GM18909 (cell line): ENCODE data around the gene SERINC5.
"Not testable (repeated sequence)": the region's sequence is repeated elsewhere in the genome, so short reads cannot be mapped to it uniquely, and the experiment has no call there.

ENCODE experiments used
- ATAC-seq: cut with Tn5 transposase; IDR thresholded peaks from one replicate; pipeline ENCODE4 v1.9.1; 2021; ENCODE audit warnings: mild to moderate bottlenecking; ENCODE audit not compliant: unreplicated experiment, poor library complexity

Gene SERINC5

DNA sequence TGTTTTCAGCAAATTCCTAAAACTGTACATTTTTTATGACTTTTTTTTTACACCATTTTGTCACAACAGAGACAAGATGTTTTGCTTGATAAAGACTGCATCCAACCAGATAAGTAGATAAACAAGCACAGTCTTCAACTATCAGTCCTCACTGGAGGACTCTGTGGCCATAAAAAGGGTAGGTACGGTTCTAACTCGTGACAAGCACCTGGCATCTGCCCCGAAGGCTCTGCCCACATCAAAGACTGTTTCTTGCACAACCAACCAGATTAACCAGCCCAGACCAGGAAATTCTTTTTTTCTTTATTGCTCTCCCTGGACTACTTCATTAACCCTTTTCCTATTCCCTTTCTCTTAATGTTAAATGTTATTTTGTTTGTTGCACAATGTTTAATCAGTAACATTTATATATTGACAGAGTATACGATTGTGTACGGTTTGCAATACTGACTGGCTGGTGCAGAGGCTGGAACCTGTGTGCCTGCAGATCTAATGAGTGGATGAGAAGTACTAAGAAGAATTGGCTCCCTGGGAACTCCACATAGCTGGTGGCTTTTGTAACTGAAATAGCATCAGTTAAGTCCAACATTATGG lies 74.1 kb downstream of the SERINC5 start:
- no peak for ATAC-seq

GRCh38 chr5:80177236-80177635 lies 78.6 kb downstream of the SERINC5 start:
- ATAC-seq, result no peak

GRCh38 chr5:80175337-80175736 lies 80.5 kb downstream of the SERINC5 start:
- ATAC-seq, result no peak

GRCh38 chr5:80174790-80175189 lies 81.1 kb downstream of the SERINC5 start:
- no peak for ATAC-seq

DNA sequence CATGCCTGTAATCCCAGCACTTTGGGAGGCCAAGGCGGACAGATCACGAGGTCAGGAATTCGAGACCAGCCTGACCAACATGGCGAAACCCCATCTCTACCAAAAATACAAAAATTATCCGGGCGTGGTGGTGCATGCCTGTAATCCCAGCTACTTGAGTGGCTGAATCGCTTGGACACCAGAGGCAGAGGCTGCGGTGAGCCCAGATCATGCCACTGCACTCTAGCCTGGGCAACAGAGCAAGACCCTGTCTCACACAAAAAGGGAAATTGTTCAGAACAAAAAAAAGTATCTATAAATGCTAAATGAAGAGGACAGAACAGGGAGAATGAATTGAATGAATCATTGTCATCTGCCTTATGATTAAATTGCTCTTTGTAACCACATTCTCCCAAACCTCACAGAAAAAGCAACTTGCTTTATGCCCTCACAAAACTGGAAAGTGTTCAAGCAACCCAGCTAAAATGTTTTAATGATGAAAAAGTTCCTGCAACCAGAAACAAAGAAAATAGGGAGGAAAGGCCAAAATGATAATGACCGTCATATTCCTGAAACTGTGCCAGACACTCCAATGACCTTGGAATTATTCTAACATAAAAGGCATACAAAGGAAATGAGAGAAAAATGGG lies 83.7 kb downstream of the SERINC5 start:
- no peak for ATAC-seq

DNA sequence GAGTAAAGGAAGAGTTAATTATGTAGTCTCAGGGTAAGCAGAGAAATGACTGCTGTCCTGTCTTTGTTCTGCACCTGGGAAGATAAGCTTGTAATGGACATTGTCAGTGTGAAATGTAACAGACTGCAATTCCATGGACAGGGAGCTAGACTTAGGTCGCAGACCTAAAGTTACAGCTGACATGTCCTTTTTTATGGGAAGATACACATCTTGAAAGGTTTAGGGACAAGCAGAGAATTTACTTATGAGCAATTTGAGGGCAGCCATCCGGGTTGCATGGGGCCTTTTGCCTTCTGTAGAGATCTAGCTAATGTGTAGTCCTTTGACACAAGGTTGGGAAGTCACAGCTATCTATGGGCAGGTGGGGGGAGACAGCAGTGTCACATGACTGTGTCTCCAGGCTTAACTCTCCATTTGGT lies 85.7 kb downstream of the SERINC5 start:
- no peak for ATAC-seq

GRCh38 chr5:80168388-80169028 lies 87.3 kb downstream of the SERINC5 start:
- no peak for ATAC-seq

- no peak for ATAC-seq
Observed at GRCh38 chr5:80165452-80165851, 90.4 kb downstream of the SERINC5 start.

- ATAC-seq, result no peak
Observed at GRCh38 chr5:80161165-80161564, 94.7 kb downstream of the SERINC5 start.

DNA sequence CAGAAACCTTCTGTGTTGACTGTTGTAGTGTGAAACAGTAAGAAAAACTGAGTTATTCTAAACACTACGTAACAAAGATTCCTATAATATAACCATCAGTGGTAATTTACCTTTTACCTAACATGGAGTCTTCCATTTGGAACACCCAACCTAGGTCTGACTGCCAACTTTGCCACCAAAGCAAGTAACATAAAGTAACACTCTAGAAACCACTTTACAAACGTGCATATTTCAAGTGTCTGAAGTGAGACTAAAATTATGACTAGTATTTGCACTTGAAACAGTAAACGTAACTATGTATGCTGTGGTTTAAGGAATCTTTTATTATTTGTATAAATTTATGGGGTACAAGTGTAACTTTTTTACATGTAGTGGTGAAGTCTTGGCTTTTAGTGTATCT lies 95.6 kb downstream of the SERINC5 start:
- no peak for ATAC-seq

GRCh38 chr5:80159133-80159815 lies 96.6 kb downstream of the SERINC5 start:
- ATAC-seq, result no peak

- no peak for ATAC-seq
Observed at GRCh38 chr5:80156156-80156555, 99.7 kb downstream of the SERINC5 start.

GRCh38 chr5:80154749-80155148 lies 101.1 kb downstream of the SERINC5 start:
- ATAC-seq, result no peak

GRCh38 chr5:80154289-80154688 lies 101.6 kb downstream of the SERINC5 start:
- ATAC-seq, result not testable (repeated sequence)

DNA sequence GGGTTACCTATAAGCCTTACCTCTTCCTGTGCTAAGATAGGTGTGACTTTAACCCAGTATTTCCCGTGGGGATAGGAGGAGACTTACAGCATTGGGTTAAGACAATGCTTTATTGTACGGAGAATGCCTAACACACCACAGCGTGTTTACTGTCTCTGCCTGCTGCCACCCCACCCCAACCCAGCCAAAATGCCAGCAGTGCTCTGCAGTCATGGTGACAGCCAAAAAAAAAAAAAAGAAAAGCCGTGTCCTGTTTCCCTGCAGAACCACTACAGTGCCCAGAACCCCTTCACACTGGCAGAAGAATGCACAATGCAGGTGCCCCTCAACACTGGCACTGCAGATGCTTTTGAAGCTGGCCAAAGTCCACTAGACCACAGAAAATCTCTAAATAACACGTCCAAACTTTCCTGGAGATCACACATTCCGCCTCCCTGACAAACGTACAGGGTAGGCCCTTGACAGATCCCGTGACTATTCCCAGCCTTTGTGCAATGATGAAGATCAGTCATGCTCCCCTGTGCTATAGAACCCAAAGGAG lies 102.2 kb downstream of the SERINC5 start:
- ATAC-seq, result no peak

DNA sequence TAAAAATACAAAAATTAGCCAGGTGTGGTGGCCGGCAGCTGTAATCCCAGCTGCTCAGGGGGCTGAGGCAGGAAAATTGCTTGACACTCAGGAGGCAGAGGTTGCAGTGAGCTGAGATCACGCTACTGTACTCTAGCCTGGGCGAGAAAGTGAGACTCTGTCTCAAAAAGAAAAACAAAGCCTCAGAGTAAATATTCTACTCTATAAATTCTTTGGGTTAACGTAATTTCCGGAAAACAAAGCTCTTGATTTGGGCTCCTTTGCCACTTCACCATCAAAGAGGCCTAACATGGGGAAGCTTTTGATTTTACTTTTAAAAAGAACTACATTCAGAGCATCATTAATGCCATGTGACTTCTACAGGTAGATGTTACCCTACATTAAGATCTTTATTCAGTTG lies 103.1 kb downstream of the SERINC5 start:
- no peak for ATAC-seq

DNA sequence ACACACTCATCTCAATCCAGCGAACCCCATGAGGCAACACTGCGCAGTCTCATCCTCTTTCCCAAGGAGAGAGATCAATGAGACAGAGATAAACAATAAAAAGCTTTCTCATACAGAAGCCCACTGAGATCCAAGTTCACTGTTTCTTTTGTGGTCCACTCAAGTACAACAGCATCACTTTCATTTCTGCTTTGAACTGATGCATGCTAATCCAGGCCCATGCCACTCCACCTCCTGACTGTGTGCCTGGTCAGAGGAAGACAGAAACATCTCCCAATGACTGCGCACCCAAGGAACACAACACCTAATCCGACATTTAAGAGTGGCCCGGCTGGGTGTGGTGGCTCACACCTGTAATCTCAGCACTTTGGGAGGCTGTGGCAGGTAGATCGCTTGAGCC lies 104.0 kb downstream of the SERINC5 start:
- no peak for ATAC-seq

GRCh38 chr5:80150731-80151130 lies 105.1 kb downstream of the SERINC5 start:
- ATAC-seq, result no peak

DNA sequence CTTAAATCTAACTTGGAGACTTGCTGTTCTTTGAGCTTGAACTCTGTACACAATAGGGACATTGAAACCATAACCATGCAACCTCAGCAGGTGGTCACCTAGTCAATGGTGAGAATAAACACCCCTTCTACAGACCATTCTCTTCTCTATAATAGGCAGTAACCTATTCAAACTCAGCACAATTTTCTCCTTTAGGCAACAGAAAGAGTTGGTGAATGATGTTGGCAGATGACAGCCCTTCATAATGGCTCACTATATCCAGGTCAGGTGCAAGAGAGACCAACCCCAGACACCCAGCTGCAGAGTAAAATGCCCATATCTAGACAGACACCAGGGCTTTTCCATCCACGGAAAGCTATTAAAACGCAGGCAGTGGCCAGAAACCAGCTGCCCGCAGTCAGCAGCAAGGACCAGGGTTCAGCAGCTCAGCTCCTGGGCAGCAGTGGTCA lies 106.7 kb downstream of the SERINC5 start:
- no peak for ATAC-seq

GRCh38 chr5:80147119-80147815 lies 108.6 kb downstream of the SERINC5 start:
- ATAC-seq, result no peak
